K562 (cell line): ENCODE data around the gene CCL24. TPM values are rescaled to one million over a fixed set of nuclear protein-coding genes. Genes with fewer than 3 reads are reported as not detected.
A peak's percentile ranks its signal among the peaks of the same experiment; 100 is the strongest.

ENCODE experiments used
- ARID4B ChIP-seq: sonication (generic); formaldehyde crosslinking; IDR thresholded peaks from 2 replicates; pipeline ENCODE4 v1.8.0; 2022; ENCODE audit warnings: mild to moderate bottlenecking, missing genetic modification reagents
- FOSL1 ChIP-seq: fragments of 200-800 bp; sonication (Bioruptor generic); conservative IDR thresholded peaks from 2 replicates; pipeline ENCODE4 v1.6.1; 2016; ENCODE audit warnings: missing genetic modification characterization, missing compliant biosample characterization
- HNRNPLL ChIP-seq: fragments of 200-400 bp; formaldehyde crosslinking; IDR thresholded peaks from 2 replicates; pipeline ENCODE4 v1.6.1; 2017; ENCODE audit warnings: low read length, low read depth, mild to moderate bottlenecking; ENCODE audit not compliant: poor library complexity, severe bottlenecking
- L3MBTL2 ChIP-seq: fragments of 450-650 bp; IDR thresholded peaks from 2 replicates; pipeline ENCODE4 v1.6.1; 2016; ENCODE audit warnings: mild to moderate bottlenecking, moderate library complexity
- MAFG ChIP-seq: fragments of 450-650 bp; conservative IDR thresholded peaks from 2 replicates; pipeline ENCODE4 v1.6.1; 2016; ENCODE audit warnings: missing genetic modification characterization, missing compliant biosample characterization
- MCM2 ChIP-seq: fragments of 450-650 bp; IDR thresholded peaks from 2 replicates; pipeline ENCODE4 v1.6.1; 2017; ENCODE audit warnings: low read depth, mild to moderate bottlenecking
- PPARD ChIP-seq: fragments of 250-450 bp; sonication (Bioruptor Pico); IDR thresholded peaks from 2 replicates; pipeline ENCODE4 v1.8.0; 2022; ENCODE audit warnings: inconsistent platforms, mild to moderate bottlenecking, moderate library complexity
- RBBP5 ChIP-seq: fragments of 200-600 bp; sonication (generic); IDR thresholded peaks from 2 replicates; pipeline ENCODE4 v1.6.1; 2012; ENCODE audit warnings: borderline replicate concordance, mild to moderate bottlenecking, low read length, control low read depth, inconsistent platforms; ENCODE audit not compliant: insufficient read depth, poor library complexity, severe bottlenecking
- SMAD4 ChIP-seq: fragments of 250-450 bp; sonication (Bioruptor Pico); conservative IDR thresholded peaks from 2 replicates; pipeline ENCODE4 v1.8.0; 2021; ENCODE audit warnings: inconsistent platforms, mild to moderate bottlenecking, moderate library complexity
- SNIP1 ChIP-seq: fragments of 450-650 bp; IDR thresholded peaks from 2 replicates; pipeline ENCODE4 v1.7.1; 2017; ENCODE audit warnings: low read depth, mild to moderate bottlenecking
- TAF15 ChIP-seq: fragments of 200-400 bp; formaldehyde crosslinking; IDR thresholded peaks from 2 replicates; pipeline ENCODE4 v1.6.1; 2017; ENCODE audit warnings: mild to moderate bottlenecking, low read depth, low read length, moderate library complexity
- ZNF507 ChIP-seq: conservative IDR thresholded peaks from 2 replicates; pipeline ENCODE4 v1.6.1; 2017; ENCODE audit warnings: missing genetic modification characterization, missing compliant biosample characterization
- polyA plus RNA-seq, 8 experiments: library from polyadenylated mRNA; depleted of rRNA in 4 of 8; stranded (reverse) in 5 of 8; unstranded in 3 of 8; fragments of >200 nt; fragmentation: Nextera tagmentation in 2 of 8; fragmentation: Illumina TruSeq in 1 of 8; extraction: Ambion mirVana in 2 of 8; extraction: Trizol in 1 of 8; gene quantifications; 2 replicates each; pipeline versions ENCODE4 v1.2.1 to v1.2.3, GENCODE V29; 2011 to 2014; ENCODE audit warnings: inconsistent platforms in 1 of 8, missing spikeins in 1 of 8
- total RNA-seq, 7 experiments: library from RNA; depleted of rRNA in 6 of 7; stranded (reverse); fragments of >200 nt in 6 of 7; fragmentation: Illumina TruSeq in 2 of 7; extraction: Trizol in 2 of 7; gene quantifications; 2 replicates each; pipeline versions ENCODE4 v1.2.1 to v1.2.3, GENCODE V29; 2011 to 2021; ENCODE audit warnings: low replicate concordance in 1 of 7
- TF ChIP-seq, protein P1 (sequence below), 2 experiments: fragments of 450-650 bp in 1 of 2; IDR thresholded peaks; 2 replicates each; pipeline ENCODE4 v1.6.1; 2011 to 2017; ENCODE audit warnings: low read depth in 2 of 2, antibody characterized with exemption in 1 of 2, borderline replicate concordance in 1 of 2, low read length in 1 of 2, mild to moderate bottlenecking in 1 of 2, mixed read lengths in 1 of 2; ENCODE audit not compliant: control insufficient read depth in 1 of 2
- TF ChIP-seq, protein P2 (sequence below): fragments of 450-650 bp; formaldehyde crosslinking; IDR thresholded peaks from 2 replicates; pipeline ENCODE4 v1.4.0; 2020; ENCODE audit warnings: mild to moderate bottlenecking, mixed read lengths

The CCL24 gene
- total and polyA plus RNA-seq, 9 of the 15 experiments (the other 6 are each of a cell fraction or from before 2014, with no cell fraction given): 0.45 to 3.6 (median 0.95) TPM; not detected in 1

GRCh38 chr7:75842836-75843446 lies 29.3 kb upstream of the CCL24 start (continued):
- TF ChIP-seq, protein P1, sequence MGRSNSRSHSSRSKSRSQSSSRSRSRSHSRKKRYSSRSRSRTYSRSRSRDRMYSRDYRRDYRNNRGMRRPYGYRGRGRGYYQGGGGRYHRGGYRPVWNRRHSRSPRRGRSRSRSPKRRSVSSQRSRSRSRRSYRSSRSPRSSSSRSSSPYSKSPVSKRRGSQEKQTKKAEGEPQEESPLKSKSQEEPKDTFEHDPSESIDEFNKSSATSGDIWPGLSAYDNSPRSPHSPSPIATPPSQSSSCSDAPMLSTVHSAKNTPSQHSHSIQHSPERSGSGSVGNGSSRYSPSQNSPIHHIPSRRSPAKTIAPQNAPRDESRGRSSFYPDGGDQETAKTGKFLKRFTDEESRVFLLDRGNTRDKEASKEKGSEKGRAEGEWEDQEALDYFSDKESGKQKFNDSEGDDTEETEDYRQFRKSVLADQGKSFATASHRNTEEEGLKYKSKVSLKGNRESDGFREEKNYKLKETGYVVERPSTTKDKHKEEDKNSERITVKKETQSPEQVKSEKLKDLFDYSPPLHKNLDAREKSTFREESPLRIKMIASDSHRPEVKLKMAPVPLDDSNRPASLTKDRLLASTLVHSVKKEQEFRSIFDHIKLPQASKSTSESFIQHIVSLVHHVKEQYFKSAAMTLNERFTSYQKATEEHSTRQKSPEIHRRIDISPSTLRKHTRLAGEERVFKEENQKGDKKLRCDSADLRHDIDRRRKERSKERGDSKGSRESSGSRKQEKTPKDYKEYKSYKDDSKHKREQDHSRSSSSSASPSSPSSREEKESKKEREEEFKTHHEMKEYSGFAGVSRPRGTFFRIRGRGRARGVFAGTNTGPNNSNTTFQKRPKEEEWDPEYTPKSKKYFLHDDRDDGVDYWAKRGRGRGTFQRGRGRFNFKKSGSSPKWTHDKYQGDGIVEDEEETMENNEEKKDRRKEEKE (IDR thresholded peaks at IDR 0.05; ENCODE audit: borderline replicate concordance in 1 of 2, control insufficient read depth in 1 of 2, low read depth in 2 of 2, low read length in 1 of 2): peak in 1 of 2 experiments; percentile 39; a peak in 1 of 4 replicates
- no peak for TF ChIP-seq TAF15
- TF ChIP-seq PPARD (CRISPR knock-in tag): no peak
- TF ChIP-seq ARID4B (CRISPR knock-in tag): no peak
- TF ChIP-seq, protein P2, sequence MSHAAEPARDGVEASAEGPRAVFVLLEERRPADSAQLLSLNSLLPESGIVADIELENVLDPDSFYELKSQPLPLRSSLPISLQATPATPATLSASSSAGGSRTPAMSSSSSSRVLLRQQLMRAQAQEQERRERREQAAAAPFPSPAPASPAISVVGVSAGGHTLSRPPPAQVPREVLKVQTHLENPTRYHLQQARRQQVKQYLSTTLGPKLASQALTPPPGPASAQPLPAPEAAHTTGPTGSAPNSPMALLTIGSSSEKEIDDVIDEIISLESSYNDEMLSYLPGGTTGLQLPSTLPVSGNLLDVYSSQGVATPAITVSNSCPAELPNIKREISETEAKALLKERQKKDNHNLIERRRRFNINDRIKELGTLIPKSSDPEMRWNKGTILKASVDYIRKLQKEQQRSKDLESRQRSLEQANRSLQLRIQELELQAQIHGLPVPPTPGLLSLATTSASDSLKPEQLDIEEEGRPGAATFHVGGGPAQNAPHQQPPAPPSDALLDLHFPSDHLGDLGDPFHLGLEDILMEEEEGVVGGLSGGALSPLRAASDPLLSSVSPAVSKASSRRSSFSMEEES (CRISPR knock-in tag): no peak
- no peak for TF ChIP-seq MAFG (tag)
- TF ChIP-seq ZNF507 (tag): no peak
- no peak for TF ChIP-seq SNIP1
- peak; percentile 50 for TF ChIP-seq L3MBTL2
- TF ChIP-seq HNRNPLL: no peak
- TF ChIP-seq SMAD4 (CRISPR knock-in tag): no peak
- no peak for TF ChIP-seq MCM2
- TF ChIP-seq FOSL1 (tag): peak; percentile 89
- peak; percentile 62 for TF ChIP-seq RBBP5
